ENCODE data around the gene USP7. TPM values are rescaled to one million over a fixed set of nuclear protein-coding genes. Genes with fewer than 3 reads are reported as not detected.

Gene USP7
- total RNA-seq, 1 donor from 2014 or later, result 90.9 TPM

GRCh38 chr16:8951447-8952280, 12.0 kb downstream of the USP7 start:
- DNase-seq, result no peak

- DNase-seq, result no peak
Observed at GRCh38 chr16:8950580-8951077, 13.1 kb downstream of the USP7 start.

GRCh38 chr16:8949536-8950418, 13.9 kb downstream of the USP7 start:
- DNase-seq, result no peak

- DNase-seq, result no peak
Observed at GRCh38 chr16:8948831-8949230, 14.9 kb downstream of the USP7 start.

- no peak for DNase-seq
Observed at GRCh38 chr16:8948069-8948593, 15.6 kb downstream of the USP7 start.

GRCh38 chr16:8946544-8946943, 17.2 kb downstream of the USP7 start:
- DNase-seq, result no peak

GRCh38 chr16:8945626-8946296, 17.9 kb downstream of the USP7 start:
- no peak for DNase-seq

- DNase-seq, result no peak
Observed at GRCh38 chr16:8943966-8944759, 19.5 kb downstream of the USP7 start.

- no peak for DNase-seq
Observed at GRCh38 chr16:8943001-8943763, 20.5 kb downstream of the USP7 start.

GRCh38 chr16:8941718-8942344, 21.9 kb downstream of the USP7 start:
- no peak for DNase-seq

GRCh38 chr16:8937803-8938202, 25.9 kb downstream of the USP7 start:
- DNase-seq, result no peak

GRCh38 chr16:8936421-8936820, 27.3 kb downstream of the USP7 start:
- DNase-seq, result no peak

- no peak for DNase-seq
Observed at GRCh38 chr16:8935989-8936388, 27.7 kb downstream of the USP7 start.

GRCh38 chr16:8934601-8935000, 29.1 kb downstream of the USP7 start:
- no peak for DNase-seq

- no peak for DNase-seq
Observed at GRCh38 chr16:8931859-8932258, 31.8 kb downstream of the USP7 start.

GRCh38 chr16:8929086-8929748, 34.5 kb downstream of the USP7 start:
- DNase-seq, result no peak

GRCh38 chr16:8928467-8928957, 35.2 kb downstream of the USP7 start:
- DNase-seq, result no peak

GRCh38 chr16:8926827-8927226, 36.9 kb downstream of the USP7 start:
- DNase-seq, result no peak

- no peak for DNase-seq
Observed at GRCh38 chr16:8925455-8925854, 38.3 kb downstream of the USP7 start.

Measured in occipital lobe (tissue), 2 donors.